Measurements from ENCODE around the gene YOD1. TPM values are rescaled to one million over a fixed set of nuclear protein-coding genes. Genes with fewer than 3 reads are reported as not detected.
A peak's percentile ranks its signal among the peaks of the same experiment; 100 is the strongest.

The YOD1 gene
- total RNA-seq, 1 donor from 2014 or later: 12.3 TPM

DNA sequence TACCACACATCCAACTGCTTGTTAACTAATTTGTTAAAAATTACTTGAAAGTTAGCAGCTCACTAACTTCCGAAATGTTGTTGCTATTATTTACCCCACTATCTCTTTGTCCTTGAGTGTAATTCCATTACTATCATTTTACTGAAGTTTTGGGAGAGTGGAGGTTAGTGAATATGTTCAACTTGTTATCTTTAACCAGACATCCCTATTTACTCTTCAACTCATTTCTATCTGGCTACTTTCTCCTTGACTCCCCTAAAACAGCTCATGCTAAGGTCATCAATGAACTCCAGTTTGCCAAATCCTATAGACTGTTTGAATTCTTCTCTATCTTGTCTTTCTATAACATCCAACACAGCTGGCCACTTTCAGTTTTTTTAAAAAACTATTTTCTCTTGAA is 14.1 kb downstream of the YOD1 start:
- TF ChIP-seq CTCF (conservative IDR thresholded peaks at IDR 0.05): no peak
- DNase-seq (ENCODE audit: extremely low spot score, unreplicated experiment): no peak
- Mint-ChIP-seq H3K27me3 (peaks cover 10% of the 10 kb centered on the region), H3K4me3 (no peak overlapping the region), H3K36me3 (peaks cover 4% of the 10 kb centered on the region), H3K9me3 (no peaks in the 10 kb centered on the region), H3K4me1 (ENCODE audit: unreplicated experiment) (peaks cover 12% of the 10 kb centered on the region), H3K27ac (no peak overlapping the region)

DNA sequence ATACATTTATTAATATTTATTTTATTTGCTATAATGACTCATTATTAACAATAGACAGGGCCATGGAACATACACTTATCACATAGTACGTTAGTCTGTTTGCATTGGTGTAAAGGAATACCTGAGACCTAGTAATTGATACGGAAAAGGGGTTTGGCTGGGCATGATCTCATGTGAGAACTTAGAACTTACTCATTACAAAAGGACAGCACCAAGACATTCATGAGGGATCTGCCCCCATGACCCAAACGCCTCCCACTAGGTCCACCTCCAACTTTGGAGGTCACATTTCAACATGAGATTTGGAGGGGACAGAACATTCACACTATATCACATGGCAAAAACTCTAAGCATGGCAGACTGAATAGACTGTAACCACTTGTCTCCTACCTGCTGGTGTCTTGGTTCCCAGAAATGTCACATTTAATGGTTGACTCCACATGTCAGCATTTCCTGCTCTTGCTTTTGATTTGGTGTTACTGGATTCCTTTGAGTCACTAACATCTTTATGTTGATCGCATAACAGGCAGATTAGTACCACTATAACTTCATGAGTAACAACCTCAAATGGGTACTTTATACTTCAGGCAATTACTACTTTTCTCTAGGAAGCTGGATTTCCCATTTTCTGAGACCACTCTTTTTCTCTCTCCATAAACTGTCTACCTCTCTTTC is 15.0 kb downstream of the YOD1 start:
- no peaks in the 10 kb centered on the region for H3K9me3 Mint-ChIP-seq
- peaks cover 12% of the 10 kb centered on the region for H3K4me1 Mint-ChIP-seq (ENCODE audit: unreplicated experiment)
- no peak for TF ChIP-seq CTCF (conservative IDR thresholded peaks at IDR 0.05)
- H3K4me3 Mint-ChIP-seq: no peak overlapping the region
- H3K27me3 Mint-ChIP-seq: peaks cover 18% of the 10 kb centered on the region
- no peak overlapping the region for H3K27ac Mint-ChIP-seq
- peaks cover 4% of the 10 kb centered on the region for H3K36me3 Mint-ChIP-seq
- DNase-seq (ENCODE audit: extremely low spot score, unreplicated experiment): no peak

- H3K9me3 Mint-ChIP-seq: no peaks in the 10 kb centered on the region
- DNase-seq (ENCODE audit: extremely low spot score, unreplicated experiment): no peak
- H3K4me3 Mint-ChIP-seq: no peak overlapping the region
- no peak for TF ChIP-seq CTCF (conservative IDR thresholded peaks at IDR 0.05)
- H3K27me3 Mint-ChIP-seq: peaks cover 22% of the 10 kb centered on the region
- peaks cover 4% of the 10 kb centered on the region for H3K36me3 Mint-ChIP-seq
- peaks cover 12% of the 10 kb centered on the region for H3K4me1 Mint-ChIP-seq (ENCODE audit: unreplicated experiment)
- H3K27ac Mint-ChIP-seq: peak overlapping the region; percentile 100
These were observed 16.0 kb downstream of the YOD1 start for GRCh38 chr1:207034998-207035397.

GRCh38 chr1:207034208-207034607 is 16.8 kb downstream of the YOD1 start:
- H3K36me3 Mint-ChIP-seq: peaks cover 4% of the 10 kb centered on the region
- H3K4me3 Mint-ChIP-seq: peak overlapping the region; percentile 64
- H3K27ac Mint-ChIP-seq: peak overlapping the region; percentile 100
- no peak for TF ChIP-seq CTCF (conservative IDR thresholded peaks at IDR 0.05)
- peaks cover 12% of the 10 kb centered on the region for H3K4me1 Mint-ChIP-seq (ENCODE audit: unreplicated experiment)
- DNase-seq (ENCODE audit: extremely low spot score, unreplicated experiment): no peak
- H3K27me3 Mint-ChIP-seq: peaks cover 22% of the 10 kb centered on the region
- no peaks in the 10 kb centered on the region for H3K9me3 Mint-ChIP-seq

GRCh38 chr1:207033302-207033701 is 17.7 kb downstream of the YOD1 start:
- DNase-seq (ENCODE audit: extremely low spot score, unreplicated experiment): no peak
- Mint-ChIP-seq H3K27me3 (peaks cover 22% of the 10 kb centered on the region), H3K4me3 (peak overlapping the region; percentile 95), H3K27ac (peak overlapping the region; percentile 100), H3K9me3 (no peaks in the 10 kb centered on the region), H3K36me3 (peaks cover 4% of the 10 kb centered on the region), H3K4me1 (ENCODE audit: unreplicated experiment) (peaks cover 12% of the 10 kb centered on the region)
- no peak for TF ChIP-seq CTCF (conservative IDR thresholded peaks at IDR 0.05)

All from type B pancreatic cell (in vitro differentiated cells).